Gastrocnemius medialis (tissue), 4 donors: ENCODE measurements around the gene TANC1. TPM values are rescaled to one million over a fixed set of nuclear protein-coding genes. Genes with fewer than 3 reads are reported as not detected.

ENCODE experiments used
- ATAC-seq, 2 donors: fragments of 150-250 bp; one replicate each; pipeline ENCODE4 v1.9.1; 2016
- DNase-seq, 2 donors: peaks; one replicate each; pipeline ENCODE4 v3.0.0-alpha.2; 2019
- H3K27ac ChIP-seq, 4 donors: fragments of 200-600 bp; sonication (generic); 1 replicate in 1 of 4; 2 replicates in 3 of 4; pipeline ENCODE4 v1.5.1; 2016 to 2018; ENCODE audit warnings: mild to moderate bottlenecking in 2 of 4, moderate library complexity in 1 of 4
- H3K27me3 ChIP-seq, 3 donors: fragments of 200-600 bp; sonication (generic) in 2 of 3; 1 replicate in 1 of 3; 2 replicates in 2 of 3; pipeline versions ENCODE4 v1.5.1 to v1.6.0; 2016 to 2019; ENCODE audit warnings: mild to moderate bottlenecking in 1 of 3, moderate library complexity in 1 of 3
- H3K36me3 ChIP-seq, 2 donors: fragments of 200-600 bp; sonication (generic) in 1 of 2; one replicate each; pipeline ENCODE4 v1.5.1; 2017 to 2018
- H3K4me1 ChIP-seq, 2 donors: fragments of 200-600 bp; sonication (generic) in 1 of 2; one replicate each; pipeline ENCODE4 v1.5.1; 2016 to 2017; ENCODE audit warnings: mild to moderate bottlenecking in 2 of 2
- H3K4me3 ChIP-seq, 4 donors: fragments of 200-600 bp; sonication (generic) in 3 of 4; 1 replicate in 1 of 4; 2 replicates in 3 of 4; pipeline ENCODE4 v1.5.1; 2016 to 2019; ENCODE audit warnings: mild to moderate bottlenecking in 2 of 4
- H3K9me3 ChIP-seq, 3 donors: fragments of 200-600 bp; sonication (generic) in 2 of 3; 1 replicate in 1 of 3; 2 replicates in 2 of 3; pipeline ENCODE4 v1.5.1; 2016 to 2019
- CTCF ChIP-seq, 5 experiments: fragments of 450-650 bp in 3 of 5; fragments of 200-600 bp in 2 of 5; sonication (generic) in 2 of 5; IDR thresholded peaks in 4 of 5; conservative IDR thresholded peaks in 1 of 5; 1 replicate in 4 of 5; 2 replicates in 1 of 5; pipeline ENCODE4 v1.5.1; 2016 to 2019; ENCODE audit warnings: antibody characterized with exemption in 5 of 5, mild to moderate bottlenecking in 3 of 5, moderate library complexity in 3 of 5
- POLR2A ChIP-seq, 2 donors: fragments of 450-650 bp; IDR thresholded peaks; one replicate each; pipeline ENCODE4 v1.6.1; 2017; ENCODE audit warnings: antibody characterized with exemption in 2 of 2, mild to moderate bottlenecking in 2 of 2, moderate library complexity in 2 of 2
- in situ Hi-C, 4 donors: fragments of 200-750 bp; cut with MboI; loops; one replicate each; pipeline versions ENCODE4 v1.15.0 to v1.8.0; 2017; ENCODE audit warnings: low sequenced_read_pairs in 4 of 4
- intact Hi-C: fragments of 100-400 bp; cut with DNase I; formaldehyde crosslinking; loops from one replicate; pipeline ENCODE4 v1.15.1; 2023; ENCODE audit warnings: low total_unique reads
- total RNA-seq, 4 donors: library from RNA; depleted of rRNA; stranded (reverse); fragments of >200 nt; gene quantifications; one replicate each; pipeline versions ENCODE4 v1.1.0 to v1.2.3, GENCODE V29; 2016

Gene TANC1
- total RNA-seq, 4 donors from 2014 or later = 5.1 to 9.9 (median 5.4) TPM

GRCh38 chr2:159043710-159044109 lies 75.3 kb downstream of the TANC1 start:
- TF ChIP-seq CTCF (IDR thresholded peaks at IDR 0.05 in 4 of 5, conservative IDR thresholded peaks at IDR 0.05 in 1 of 5) = no peak
- TF ChIP-seq POLR2A (IDR thresholded peaks at IDR 0.05) = no peak
- intact Hi-C loops (no loop called here), in situ Hi-C loops (no loop called here)
- H3K4me1 ChIP-seq = no peaks in the 10 kb centered on the region
- no peaks in the 10 kb centered on the region for H3K27me3 ChIP-seq
- H3K9me3 ChIP-seq = no peaks in the 10 kb centered on the region
- H3K4me3 ChIP-seq = no peak overlapping the region
- ATAC-seq (no peak), DNase-seq (no peak)
- H3K36me3 ChIP-seq = no peaks in the 10 kb centered on the region
- no peak overlapping the region for H3K27ac ChIP-seq

GRCh38 chr2:159044804-159045286 lies 76.4 kb downstream of the TANC1 start:
- Histone ChIP-seq H3K36me3 (no peaks in the 10 kb centered on the region), H3K27ac (no peak overlapping the region), H3K9me3 (no peaks in the 10 kb centered on the region), H3K4me3 (no peak overlapping the region), H3K27me3 (no peaks in the 10 kb centered on the region), H3K4me1 (no peaks in the 10 kb centered on the region)
- intact Hi-C loops (no loop called here), in situ Hi-C loops (no loop called here)
- TF ChIP-seq POLR2A (IDR thresholded peaks at IDR 0.05) = no peak
- TF ChIP-seq CTCF (IDR thresholded peaks at IDR 0.05 in 4 of 5, conservative IDR thresholded peaks at IDR 0.05 in 1 of 5) = no peak
- ATAC-seq (no peak), DNase-seq (no peak)

- intact Hi-C loops = no loop called here
- Histone ChIP-seq H3K9me3 (no peaks in the 10 kb centered on the region), H3K4me3 (no peak overlapping the region), H3K36me3 (no peaks in the 10 kb centered on the region), H3K27me3 (no peaks in the 10 kb centered on the region), H3K27ac (no peak overlapping the region), H3K4me1 (no peaks in the 10 kb centered on the region)
- TF ChIP-seq POLR2A (IDR thresholded peaks at IDR 0.05) (no peak), CTCF (IDR thresholded peaks at IDR 0.05 in 4 of 5, conservative IDR thresholded peaks at IDR 0.05 in 1 of 5) (no peak)
- in situ Hi-C loops = no loop called here
- ATAC-seq (no peak), DNase-seq (no peak)
Measured at GRCh38 chr2:159045545-159046454, 77.4 kb downstream of the TANC1 start.

GRCh38 chr2:159046966-159047365 lies 78.5 kb downstream of the TANC1 start:
- peaks cover 3 to 4% of the 10 kb centered on the region in 2 donors for H3K4me1 ChIP-seq
- no peak overlapping the region for H3K27ac ChIP-seq
- H3K9me3 ChIP-seq = no peaks in the 10 kb centered on the region
- ATAC-seq = no peak
- no peak for DNase-seq
- H3K4me3 ChIP-seq = no peak overlapping the region
- TF ChIP-seq CTCF (IDR thresholded peaks at IDR 0.05 in 4 of 5, conservative IDR thresholded peaks at IDR 0.05 in 1 of 5) = no peak
- TF ChIP-seq POLR2A (IDR thresholded peaks at IDR 0.05) = no peak
- intact Hi-C loops = no loop called here
- in situ Hi-C loops = no loop called here
- no peaks in the 10 kb centered on the region for H3K27me3 ChIP-seq
- H3K36me3 ChIP-seq = no peaks in the 10 kb centered on the region
